ENCODE data around the gene SNCAIP.

Gene SNCAIP

DNA sequence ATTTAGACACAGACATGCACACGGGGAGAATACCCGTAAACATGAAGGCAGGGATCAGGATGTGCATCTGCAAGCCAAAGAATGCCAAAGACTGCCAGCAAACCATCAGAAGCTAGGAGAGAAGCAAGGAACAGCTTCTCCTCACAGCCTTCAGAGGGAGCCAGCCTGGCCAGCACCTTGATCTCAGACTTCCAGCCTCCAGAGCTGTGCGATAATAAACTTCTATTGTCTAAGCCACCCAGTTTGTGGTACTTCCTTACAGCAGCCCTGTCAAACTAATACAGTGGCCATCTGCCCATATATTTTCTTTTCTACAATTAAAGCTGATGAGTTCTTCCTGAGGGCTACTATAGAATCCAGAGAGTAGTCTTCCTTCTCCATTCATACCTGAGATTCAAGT, 135.0 kb downstream of the SNCAIP start:
- Histone ChIP-seq H3K4me3 (ENCODE audit: low read depth, low read length) (no peak overlapping the region), H3K4me2 (ENCODE audit: low read length) (no peak overlapping the region), H3K9ac (no peak overlapping the region), H3K9me3 (ENCODE audit: control insufficient read depth, low read length) (no peaks in the 10 kb centered on the region), H3K4me1 (no peaks in the 10 kb centered on the region), H3K79me2 (no peaks in the 10 kb centered on the region), H3K36me3 (ENCODE audit: control insufficient read depth, insufficient read depth, low read length) (no peaks in the 10 kb centered on the region), H3K27ac (no peak overlapping the region), H3K27me3 (ENCODE audit: control insufficient read depth, insufficient read depth, low read length) (no peaks in the 10 kb centered on the region), H2AFZ (no peak overlapping the region)
- TF ChIP-seq, protein P1, sequence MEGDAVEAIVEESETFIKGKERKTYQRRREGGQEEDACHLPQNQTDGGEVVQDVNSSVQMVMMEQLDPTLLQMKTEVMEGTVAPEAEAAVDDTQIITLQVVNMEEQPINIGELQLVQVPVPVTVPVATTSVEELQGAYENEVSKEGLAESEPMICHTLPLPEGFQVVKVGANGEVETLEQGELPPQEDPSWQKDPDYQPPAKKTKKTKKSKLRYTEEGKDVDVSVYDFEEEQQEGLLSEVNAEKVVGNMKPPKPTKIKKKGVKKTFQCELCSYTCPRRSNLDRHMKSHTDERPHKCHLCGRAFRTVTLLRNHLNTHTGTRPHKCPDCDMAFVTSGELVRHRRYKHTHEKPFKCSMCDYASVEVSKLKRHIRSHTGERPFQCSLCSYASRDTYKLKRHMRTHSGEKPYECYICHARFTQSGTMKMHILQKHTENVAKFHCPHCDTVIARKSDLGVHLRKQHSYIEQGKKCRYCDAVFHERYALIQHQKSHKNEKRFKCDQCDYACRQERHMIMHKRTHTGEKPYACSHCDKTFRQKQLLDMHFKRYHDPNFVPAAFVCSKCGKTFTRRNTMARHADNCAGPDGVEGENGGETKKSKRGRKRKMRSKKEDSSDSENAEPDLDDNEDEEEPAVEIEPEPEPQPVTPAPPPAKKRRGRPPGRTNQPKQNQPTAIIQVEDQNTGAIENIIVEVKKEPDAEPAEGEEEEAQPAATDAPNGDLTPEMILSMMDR (IDR thresholded peaks at IDR 0.05), result no peak

DNA sequence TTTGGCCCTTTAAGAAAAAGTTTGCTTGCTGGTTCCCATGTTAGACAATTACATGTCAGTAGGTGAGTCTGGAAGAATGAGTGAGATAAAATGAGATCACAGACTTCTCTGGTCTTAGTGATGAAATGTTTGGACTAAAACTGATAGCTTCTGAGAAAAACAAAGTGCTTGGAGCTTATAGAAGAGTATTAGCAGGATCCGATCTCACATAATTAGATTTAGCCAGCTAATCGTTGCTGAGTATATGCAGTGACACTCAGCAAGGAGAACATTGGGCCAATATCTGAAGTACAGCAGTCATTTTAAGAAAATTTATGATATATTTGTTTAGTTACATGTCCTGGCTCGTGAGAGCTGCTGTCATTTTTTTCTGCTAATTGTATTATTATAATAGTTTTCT, 135.8 kb downstream of the SNCAIP start:
- H2AFZ ChIP-seq, result no peak overlapping the region
- no peaks in the 10 kb centered on the region for H3K27me3 ChIP-seq (ENCODE audit: control insufficient read depth, insufficient read depth, low read length)
- H3K36me3 ChIP-seq (ENCODE audit: control insufficient read depth, insufficient read depth, low read length), result no peaks in the 10 kb centered on the region
- TF ChIP-seq, protein P1 (IDR thresholded peaks at IDR 0.05), result no peak
- no peak overlapping the region for H3K4me2 ChIP-seq (ENCODE audit: low read length)
- H3K9ac ChIP-seq, result no peak overlapping the region
- H3K4me3 ChIP-seq (ENCODE audit: low read depth, low read length), result no peak overlapping the region
- H3K4me1 ChIP-seq, result no peaks in the 10 kb centered on the region
- H3K79me2 ChIP-seq, result no peaks in the 10 kb centered on the region
- no peaks in the 10 kb centered on the region for H3K9me3 ChIP-seq (ENCODE audit: control insufficient read depth, low read length)
- no peak overlapping the region for H3K27ac ChIP-seq

DNA sequence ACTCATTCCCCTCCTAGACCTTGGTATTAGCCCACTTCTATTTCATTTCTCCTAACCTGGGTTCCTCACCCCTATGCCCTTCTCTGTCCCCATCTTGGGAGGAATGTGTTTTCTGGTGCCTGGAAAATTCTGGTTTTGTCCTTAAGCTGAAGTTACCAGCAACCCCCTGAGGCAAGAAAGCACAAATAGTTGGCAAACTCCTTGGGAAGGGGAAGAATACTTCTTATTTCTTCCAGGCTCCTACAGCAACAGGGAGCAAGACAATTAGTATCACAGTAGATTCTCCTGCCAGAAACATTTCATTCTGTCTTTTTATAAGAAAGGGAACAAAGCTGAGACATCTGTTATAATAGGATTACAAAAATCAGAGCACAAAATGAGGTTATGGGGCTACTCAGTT, 142.5 kb downstream of the SNCAIP start:
- H3K27ac ChIP-seq, result no peak overlapping the region
- no peaks in the 10 kb centered on the region for H3K79me2 ChIP-seq
- H3K4me1 ChIP-seq, result no peaks in the 10 kb centered on the region
- no peaks in the 10 kb centered on the region for H3K27me3 ChIP-seq (ENCODE audit: control insufficient read depth, insufficient read depth, low read length)
- H3K36me3 ChIP-seq (ENCODE audit: control insufficient read depth, insufficient read depth, low read length), result no peaks in the 10 kb centered on the region
- TF ChIP-seq, protein P1 (IDR thresholded peaks at IDR 0.05), result no peak
- H3K9me3 ChIP-seq (ENCODE audit: control insufficient read depth, low read length), result no peaks in the 10 kb centered on the region
- no peak overlapping the region for H3K4me3 ChIP-seq (ENCODE audit: low read depth, low read length)
- no peak overlapping the region for H3K4me2 ChIP-seq (ENCODE audit: low read length)
- no peak overlapping the region for H2AFZ ChIP-seq
- H3K9ac ChIP-seq, result no peak overlapping the region

DNA sequence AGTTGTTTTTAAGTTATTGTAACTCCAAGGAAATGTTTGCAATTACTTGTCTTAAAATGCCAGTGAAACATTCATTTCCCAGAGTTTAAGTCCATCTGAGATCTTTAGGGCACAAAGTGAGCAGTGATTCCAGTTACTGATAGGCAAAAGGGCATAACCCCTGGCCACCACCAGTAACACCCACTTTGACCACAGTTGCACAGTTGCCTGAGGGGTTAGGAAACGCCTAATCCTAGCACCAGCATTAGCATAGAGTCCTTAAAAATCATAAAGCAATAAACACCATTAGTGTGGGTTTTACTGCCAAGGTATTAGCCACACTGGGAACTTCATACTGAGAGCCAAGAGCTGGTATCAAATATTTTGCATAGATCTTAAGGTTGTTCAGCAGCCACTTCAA, 143.9 kb downstream of the SNCAIP start:
- no peak overlapping the region for H2AFZ ChIP-seq
- no peak overlapping the region for H3K9ac ChIP-seq
- H3K27ac ChIP-seq, result no peak overlapping the region
- no peaks in the 10 kb centered on the region for H3K36me3 ChIP-seq (ENCODE audit: control insufficient read depth, insufficient read depth, low read length)
- TF ChIP-seq, protein P1 (IDR thresholded peaks at IDR 0.05), result no peak
- H3K9me3 ChIP-seq (ENCODE audit: control insufficient read depth, low read length), result no peaks in the 10 kb centered on the region
- H3K4me1 ChIP-seq, result no peaks in the 10 kb centered on the region
- H3K27me3 ChIP-seq (ENCODE audit: control insufficient read depth, insufficient read depth, low read length), result no peaks in the 10 kb centered on the region
- H3K4me2 ChIP-seq (ENCODE audit: low read length), result no peak overlapping the region
- no peaks in the 10 kb centered on the region for H3K79me2 ChIP-seq
- H3K4me3 ChIP-seq (ENCODE audit: low read depth, low read length), result no peak overlapping the region

DNA sequence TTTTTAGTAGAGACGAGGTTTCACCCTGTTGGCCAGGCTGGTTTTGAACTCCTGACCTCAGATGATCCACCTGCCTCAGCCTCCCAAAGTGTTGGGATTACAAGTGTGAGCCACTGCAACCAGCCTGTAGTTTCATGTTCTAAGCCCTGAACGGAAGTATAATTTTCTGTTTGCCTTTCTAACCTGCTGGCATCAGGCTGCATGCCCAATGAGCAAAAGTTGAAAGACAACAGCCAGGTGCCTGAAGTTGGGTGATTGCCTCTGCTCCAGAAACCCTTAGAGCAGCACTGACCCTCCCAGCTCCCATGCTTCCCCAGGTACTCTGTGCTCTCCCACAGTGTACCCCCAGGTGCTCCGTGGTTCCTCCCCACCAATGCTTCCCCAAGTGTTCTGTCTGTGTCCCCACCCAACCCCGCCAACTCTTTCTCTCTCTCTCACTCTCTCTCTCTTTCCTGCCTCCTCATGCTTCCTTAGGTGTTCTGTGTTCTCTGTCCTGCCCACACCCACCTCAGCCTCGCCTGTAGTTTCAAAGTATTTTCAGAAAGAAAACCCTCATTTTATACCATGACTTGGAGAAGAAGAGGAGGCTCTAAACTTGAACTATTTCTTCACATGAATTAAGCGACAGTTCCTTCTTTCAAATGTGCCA, 145.3 kb downstream of the SNCAIP start:
- H3K4me2 ChIP-seq (ENCODE audit: low read length), result no peak overlapping the region
- no peaks in the 10 kb centered on the region for H3K9me3 ChIP-seq (ENCODE audit: control insufficient read depth, low read length)
- no peaks in the 10 kb centered on the region for H3K36me3 ChIP-seq (ENCODE audit: control insufficient read depth, insufficient read depth, low read length)
- TF ChIP-seq, protein P1 (IDR thresholded peaks at IDR 0.05), result no peak
- no peak overlapping the region for H3K9ac ChIP-seq
- no peaks in the 10 kb centered on the region for H3K27me3 ChIP-seq (ENCODE audit: control insufficient read depth, insufficient read depth, low read length)
- H2AFZ ChIP-seq, result no peak overlapping the region
- H3K4me3 ChIP-seq (ENCODE audit: low read depth, low read length), result no peak overlapping the region
- no peaks in the 10 kb centered on the region for H3K4me1 ChIP-seq
- H3K79me2 ChIP-seq, result no peaks in the 10 kb centered on the region
- no peak overlapping the region for H3K27ac ChIP-seq

Data from parathyroid adenoma (tissue), 2 donors.